Lower leg skin (tissue), 4 donors: ENCODE measurements around the gene COL9A3. TPM values are rescaled to one million over a fixed set of nuclear protein-coding genes. Genes with fewer than 3 reads are reported as not detected.

Experiments used
- DNase-seq, 2 donors: peaks; one replicate each; pipeline ENCODE4 v3.0.0-alpha.2; 2019; ENCODE audit warnings: low spot score in 2 of 2
- H3K4me3 ChIP-seq: fragments of 200-600 bp; sonication (generic); 2 replicates; pipeline ENCODE4 v1.5.1; 2017; ENCODE audit warnings: mild to moderate bottlenecking, low read depth; ENCODE audit not compliant: poor library complexity, severe bottlenecking
- POLR2A ChIP-seq, 2 donors: fragments of 450-650 bp; IDR thresholded peaks; one replicate each; pipeline ENCODE4 v1.6.1; 2016 to 2017; ENCODE audit warnings: antibody characterized with exemption in 2 of 2, mild to moderate bottlenecking in 1 of 2, moderate library complexity in 1 of 2
- WGBS, 2 donors: methylation state at CpG; one replicate each; pipeline ENCODE4 v1.1.5; 2018; 5-methylcytosine and 5-hydroxymethylcytosine counted together
- intact Hi-C: fragments of 100-400 bp; cut with DNase I; formaldehyde crosslinking; loops from one replicate; pipeline ENCODE4 v1.15.0; 2023; ENCODE audit warnings: low total_unique reads
- total RNA-seq, 4 donors: library from RNA; depleted of rRNA; stranded (reverse); fragments of >200 nt; gene quantifications; one replicate each; pipeline ENCODE4 v1.1.0, GENCODE V29; 2016
- TF ChIP-seq, protein P1 (sequence below), 3 donors: fragments of 450-650 bp; IDR thresholded peaks; one replicate each; pipeline ENCODE4 v1.5.1; 2016; ENCODE audit warnings: antibody characterized with exemption in 3 of 3, mild to moderate bottlenecking in 3 of 3, moderate library complexity in 2 of 3

COL9A3 gene
- total RNA-seq, 4 donors from 2014 or later, result 5.6 to 14.1 (median 10.8) TPM

DNA sequence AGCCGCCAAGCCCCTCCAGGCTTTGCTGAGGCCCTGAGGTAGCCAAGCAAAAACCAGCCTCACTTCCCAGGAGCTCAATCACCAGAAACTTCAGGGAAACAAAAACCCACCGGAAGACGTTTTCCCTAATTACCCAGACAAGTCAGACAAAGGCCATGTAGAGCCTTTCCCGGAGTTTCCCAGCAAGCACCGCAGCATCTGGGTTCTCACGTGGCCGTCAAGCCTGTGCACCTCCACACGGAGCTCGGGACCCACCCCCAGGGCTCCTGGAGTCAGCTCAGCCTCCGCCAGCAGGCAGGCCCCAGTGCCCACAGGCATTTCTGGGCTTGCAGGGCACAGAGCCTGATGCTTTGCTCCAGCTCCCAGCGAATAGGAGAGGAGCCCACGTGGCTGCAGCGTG, 30.7 kb upstream of the COL9A3 start:
- no peak for DNase-seq
- WGBS, 2 donors, result 61 to 65% methylated on average over 11 to 13 of the region's 13 CpGs

DNA sequence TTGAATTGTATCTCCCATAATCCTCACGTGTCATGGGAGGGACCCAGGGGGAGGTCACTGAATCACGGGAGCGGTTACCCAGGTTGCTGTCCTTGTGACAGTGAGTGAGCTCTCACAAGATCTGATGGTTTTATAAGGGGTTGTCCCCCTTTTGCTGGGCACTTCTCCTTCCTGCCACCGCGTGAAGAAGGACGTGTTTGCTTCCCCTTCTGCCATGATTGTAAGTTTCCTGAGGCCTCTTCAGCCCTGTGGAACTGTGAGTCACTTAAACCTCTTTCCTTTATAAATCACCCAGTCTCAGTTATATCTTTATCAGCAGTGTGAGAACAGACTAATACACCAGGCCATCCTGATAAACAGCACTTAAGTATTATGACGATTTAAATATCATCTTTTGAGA, 29.5 kb upstream of the COL9A3 start:
- intact Hi-C loops, result no loop called here
- 72 to 73% methylated on average over 7 of the region's 7 CpGs for WGBS, 2 donors
- DNase-seq, result no peak
- no peak for TF ChIP-seq POLR2A (IDR thresholded peaks at IDR 0.05)
- TF ChIP-seq, protein P1, sequence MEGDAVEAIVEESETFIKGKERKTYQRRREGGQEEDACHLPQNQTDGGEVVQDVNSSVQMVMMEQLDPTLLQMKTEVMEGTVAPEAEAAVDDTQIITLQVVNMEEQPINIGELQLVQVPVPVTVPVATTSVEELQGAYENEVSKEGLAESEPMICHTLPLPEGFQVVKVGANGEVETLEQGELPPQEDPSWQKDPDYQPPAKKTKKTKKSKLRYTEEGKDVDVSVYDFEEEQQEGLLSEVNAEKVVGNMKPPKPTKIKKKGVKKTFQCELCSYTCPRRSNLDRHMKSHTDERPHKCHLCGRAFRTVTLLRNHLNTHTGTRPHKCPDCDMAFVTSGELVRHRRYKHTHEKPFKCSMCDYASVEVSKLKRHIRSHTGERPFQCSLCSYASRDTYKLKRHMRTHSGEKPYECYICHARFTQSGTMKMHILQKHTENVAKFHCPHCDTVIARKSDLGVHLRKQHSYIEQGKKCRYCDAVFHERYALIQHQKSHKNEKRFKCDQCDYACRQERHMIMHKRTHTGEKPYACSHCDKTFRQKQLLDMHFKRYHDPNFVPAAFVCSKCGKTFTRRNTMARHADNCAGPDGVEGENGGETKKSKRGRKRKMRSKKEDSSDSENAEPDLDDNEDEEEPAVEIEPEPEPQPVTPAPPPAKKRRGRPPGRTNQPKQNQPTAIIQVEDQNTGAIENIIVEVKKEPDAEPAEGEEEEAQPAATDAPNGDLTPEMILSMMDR (IDR thresholded peaks at IDR 0.05), result no peak
- no peak overlapping the region for H3K4me3 ChIP-seq

More for the DNA sequence above, 30.7 kb upstream of the COL9A3 start:
- intact Hi-C loops, result no loop called here
- TF ChIP-seq, protein P1 (IDR thresholded peaks at IDR 0.05), result no peak
- TF ChIP-seq POLR2A (IDR thresholded peaks at IDR 0.05), result no peak
- no peak overlapping the region for H3K4me3 ChIP-seq

DNA sequence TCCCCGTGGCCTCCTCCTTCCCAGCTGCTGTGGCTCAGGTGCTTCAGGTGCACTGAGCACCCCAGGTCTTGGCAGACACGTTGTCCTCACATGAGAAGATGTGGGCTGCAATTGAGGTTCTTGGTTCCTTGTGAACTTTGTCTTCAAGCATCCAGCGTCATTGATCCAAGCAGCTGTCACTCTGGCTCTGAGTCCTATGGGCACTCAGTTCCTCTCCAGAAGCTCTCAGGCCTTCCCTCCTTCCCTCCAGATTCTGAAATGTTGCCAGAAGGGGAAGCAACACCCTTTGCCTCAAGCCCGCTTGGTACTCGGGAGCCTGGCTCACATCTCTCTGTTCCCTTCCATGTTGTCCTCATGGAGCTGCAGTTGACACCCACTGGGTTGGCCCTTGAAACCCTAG, 29.0 kb upstream of the COL9A3 start:
- intact Hi-C loops, result no loop called here
- TF ChIP-seq POLR2A (IDR thresholded peaks at IDR 0.05), result no peak
- TF ChIP-seq, protein P1 (IDR thresholded peaks at IDR 0.05), result no peak
- no peak for DNase-seq
- no peak overlapping the region for H3K4me3 ChIP-seq
- WGBS, 2 donors, result 73 to 83% methylated on average over 5 of the region's 5 CpGs

DNA sequence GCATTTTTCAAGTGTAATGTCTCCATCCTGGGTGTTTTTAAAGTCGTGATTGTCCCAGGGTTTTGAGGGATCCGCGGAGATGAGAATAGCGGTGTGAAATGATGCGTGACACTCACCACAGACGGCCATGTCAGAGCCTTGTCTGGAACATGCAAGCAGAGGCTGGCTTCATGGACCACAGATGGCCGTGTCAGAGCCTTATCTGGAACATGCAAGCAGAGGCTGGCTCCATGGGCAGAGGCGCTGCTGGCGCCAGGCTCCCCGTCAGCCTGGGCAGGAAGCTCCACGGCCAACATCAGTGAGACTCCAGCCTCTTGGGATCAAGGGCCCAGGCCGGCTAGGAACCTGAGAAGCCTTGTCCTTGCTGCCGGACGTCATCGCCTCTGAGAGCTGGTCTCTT, 28.2 kb upstream of the COL9A3 start:
- no peak overlapping the region for H3K4me3 ChIP-seq
- 75 to 80% methylated on average over 14 to 15 of the region's 15 CpGs for WGBS, 2 donors
- no peak for TF ChIP-seq POLR2A (IDR thresholded peaks at IDR 0.05)
- TF ChIP-seq, protein P1 (IDR thresholded peaks at IDR 0.05), result no peak
- intact Hi-C loops, result no loop called here
- no peak for DNase-seq

DNA sequence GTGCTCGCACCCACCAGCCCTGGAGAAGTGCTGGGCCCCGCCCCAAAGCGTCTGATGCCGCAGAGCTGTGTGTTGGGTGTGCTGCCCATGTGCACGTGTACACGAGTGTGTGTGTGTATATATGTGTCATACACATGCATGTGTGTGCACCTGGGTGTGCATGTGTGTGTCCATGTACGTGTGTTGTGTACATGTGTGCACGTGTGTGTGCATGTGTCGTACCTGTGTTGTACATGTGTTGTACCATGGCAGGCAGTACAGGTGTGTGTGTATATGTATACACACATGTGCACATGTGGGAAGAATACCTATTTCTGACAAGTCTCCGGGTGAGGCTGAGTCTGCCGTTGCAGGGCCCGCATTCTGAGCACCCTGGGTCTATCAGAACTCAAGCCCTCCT, 26.8 kb upstream of the COL9A3 start:
- intact Hi-C loops, result loop anchor here (5.0 kb wide), 1 partner anchor 123 kb away; no protein-coding TSS in a partner anchor
- WGBS, 2 donors, result 81 to 85% methylated on average over 12 of the region's 12 CpGs
- no peak overlapping the region for H3K4me3 ChIP-seq
- TF ChIP-seq POLR2A (IDR thresholded peaks at IDR 0.05), result no peak
- TF ChIP-seq, protein P1 (IDR thresholded peaks at IDR 0.05), result no peak
- DNase-seq, result no peak
